ENCODE data around the gene PHACTR4. TPM values are rescaled to one million over a fixed set of nuclear protein-coding genes. Genes with fewer than 3 reads are reported as not detected.
A peak's percentile ranks its signal among the peaks of the same experiment; 100 is the strongest.

PHACTR4 gene
- total and polyA plus RNA-seq, 9 of the 15 experiments (the other 6 are each of a cell fraction or from before 2014, with no cell fraction given) = 6.4 to 43.6 (median 14.2) TPM

DNA sequence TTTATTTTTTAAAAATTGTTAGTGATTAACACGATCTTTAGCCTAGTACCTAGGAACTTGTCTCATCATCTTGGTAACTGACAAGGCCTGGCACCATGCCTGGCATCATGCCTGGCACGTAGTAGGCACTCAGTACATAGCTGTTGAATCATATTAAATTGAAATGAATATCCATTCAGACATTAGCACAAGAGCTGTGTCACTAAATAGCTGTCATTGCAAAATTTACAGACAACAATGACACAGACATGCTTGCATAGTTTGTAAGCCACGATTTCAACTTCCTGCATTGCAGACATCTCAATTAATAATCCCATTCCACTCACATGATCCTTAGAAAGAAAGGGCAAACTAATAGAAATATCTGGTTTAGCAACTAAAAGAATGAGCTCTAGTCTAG lies 15.4 kb upstream of the PHACTR4 start:
- H3K4me2 ChIP-seq (ENCODE audit: insufficient read depth, low read length) = no peak overlapping the region
- DNase-seq (ENCODE audit: extremely low read depth in 1 of 4, low spot score in 3 of 4) (no peak), FAIRE-seq (no peak), ATAC-seq (no peak)
- H3K79me2 ChIP-seq (ENCODE audit: control insufficient read depth, insufficient read depth, low read length) = no peaks in the 10 kb centered on the region
- peak overlapping the region; percentile 35 for H2AFZ ChIP-seq (ENCODE audit: low read depth, low read length)
- no peak overlapping the region for H3K27ac ChIP-seq (ENCODE audit: extremely low read depth, low read depth, low read length)
- POLR2A ChIA-PET = interaction anchor here (0.7 to 2.6 kb wide), 12 partner anchors 8 to 295 kb away, joined by 3 to 15 read pairs (median 3); partner anchors contain the start of genes MED18, PHACTR4, RCC1 and RNU11
- no peak overlapping the region for H3K4me3 ChIP-seq
- no peaks in the 10 kb centered on the region for H3K9me1 ChIP-seq (ENCODE audit: control insufficient read depth, insufficient read depth, low read length)
- no peak overlapping the region for H3K9ac ChIP-seq (ENCODE audit: insufficient read depth in 1 of 2, low read depth in 2 of 2, low read length in 2 of 2)
- H3K27me3 ChIP-seq (ENCODE audit: control insufficient read depth in 2 of 2, insufficient read depth in 2 of 2, low read length in 2 of 2) = no peaks in the 10 kb centered on the region
- H3K36me3 ChIP-seq (ENCODE audit: control insufficient read depth, insufficient read depth, low read length) = no peaks in the 10 kb centered on the region
- peaks cover 21 to 34% of the 10 kb centered on the region in 2 experiments for H3K4me1 ChIP-seq (replicated peaks in 1 of 2; ENCODE audit: control insufficient read depth in 2 of 2, insufficient read depth in 2 of 2, low read length in 2 of 2)
- intact Hi-C loops (cut with micrococcal nuclease) (loop anchor here (10.0 kb wide), 1 partner anchor 381 kb away; the partner anchor contains the start of gene YTHDF2), in situ Hi-C loops (cut with MboI) (no loop called here)
- no peaks in the 10 kb centered on the region for H4K20me1 ChIP-seq (replicated peaks; ENCODE audit: control insufficient read depth, insufficient read depth, low read length)
- no peaks in the 10 kb centered on the region for H3K9me3 ChIP-seq (replicated peaks; ENCODE audit: control insufficient read depth, insufficient read depth, low read depth, low read length)
- CTCF ChIA-PET (ENCODE audit: low intra/inter-chr PET ratio) = no interaction called here
- no TSS peak for BruUV-seq (replicated peaks)
- WGBS (ENCODE audit: insufficient coverage, low coverage, missing lambda C conversion rate) = 28% methylated on average over 3 of the region's 3 CpGs
- TF ChIP-seq ZNF316 (IDR thresholded peaks at IDR 0.05) = peak; percentile 91
- TF ChIP-seq PBX2 (CRISPR knock-in tag; IDR thresholded peaks at IDR 0.05; ENCODE audit: low read depth) = no peak
- TF ChIP-seq PBX2 (tag; conservative IDR thresholded peaks at IDR 0.05; ENCODE audit: low read depth) = peak; percentile 50; the same call in 1 of the 2 replicates
- TF ChIP-seq SP1 (CRISPR knock-in tag; IDR thresholded peaks at IDR 0.05) = 0 out of 2 replicates have a peak, but pooled peaks have one; percentile 9
- TF ChIP-seq CEBPB (tag; IDR thresholded peaks at IDR 0.05) = 0 out of 2 replicates have a peak, but pooled peaks have one; percentile 29
- TF ChIP-seq CREB1 (IDR thresholded peaks at IDR 0.05) = no peak
- 0 out of 2 replicates have a peak, but pooled peaks have one; percentile 12 for TF ChIP-seq CREB1 (CRISPR knock-in tag; IDR thresholded peaks at IDR 0.05)
- no peak for TF ChIP-seq SMC3 (conservative IDR thresholded peaks at IDR 0.05; ENCODE audit: insufficient read depth, low read depth, low read length)
- TF ChIP-seq DACH1 (IDR thresholded peaks at IDR 0.05; ENCODE audit: partially characterized antibody) = peak; percentile 18
- TF ChIP-seq MEIS2 (IDR thresholded peaks at IDR 0.05; ENCODE audit: partially characterized antibody) = peak; percentile 61
- TF ChIP-seq MAFG (tag; conservative IDR thresholded peaks at IDR 0.05) = peak; percentile 67
- TF ChIP-seq MAFK (IDR thresholded peaks at IDR 0.05; ENCODE audit: low read length) = 0 out of 2 replicates have a peak, but pooled peaks have one; percentile 37
- 0 out of 2 replicates have a peak, but pooled peaks have one; percentile 21 for TF ChIP-seq EP400 (IDR thresholded peaks at IDR 0.05)
- TF ChIP-seq C11orf30 (IDR thresholded peaks at IDR 0.05; ENCODE audit: low read depth) = peak; percentile 85
- TF ChIP-seq ZNF134 (CRISPR knock-in tag; conservative IDR thresholded peaks at IDR 0.05) = no peak
- TF ChIP-seq CEBPG (CRISPR knock-in tag; IDR thresholded peaks at IDR 0.05) = no peak
- peak in 1 of 2 experiments; percentile 41; a peak in 1 of 4 replicates for TF ChIP-seq CEBPG (tag; conservative IDR thresholded peaks at IDR 0.05 in 1 of 2, IDR thresholded peaks at IDR 0.05 in 1 of 2)
- TF ChIP-seq ZC3H4 (CRISPR knock-in tag; IDR thresholded peaks at IDR 0.05; ENCODE audit: borderline replicate concordance) = no peak
- peak; percentile 11; the same call in 1 of the 2 replicates for TF ChIP-seq MAFF (IDR thresholded peaks at IDR 0.05; ENCODE audit: low read length)
- TF ChIP-seq TCF15 (CRISPR knock-in tag; IDR thresholded peaks at IDR 0.05) = no peak
- 0 out of 2 replicates have a peak, but pooled peaks have one; percentile 49 for TF ChIP-seq ZNF395 (CRISPR knock-in tag; IDR thresholded peaks at IDR 0.05)

Measured in K562 (cell line).